GM21390 (cell line): Measurements from ENCODE around the gene ACAP3.

Source experiments
- ATAC-seq: cut with Tn5 transposase; IDR thresholded peaks from one replicate; pipeline ENCODE4 v1.9.1; 2021; ENCODE audit not compliant: unreplicated experiment

Gene ACAP3

GRCh38 chr1:1272341-1273208 lies 35.2 kb downstream of the ACAP3 start:
- ATAC-seq, result no peak

- no peak for ATAC-seq
Observed at GRCh38 chr1:1270813-1271212, 36.9 kb downstream of the ACAP3 start.

- ATAC-seq, result no peak
Observed at GRCh38 chr1:1268284-1268682, 39.4 kb downstream of the ACAP3 start.

- ATAC-seq, result no peak
Observed at GRCh38 chr1:1267488-1268283, 40.0 kb downstream of the ACAP3 start.

- ATAC-seq, result no peak
Observed at GRCh38 chr1:1264868-1265272, 42.9 kb downstream of the ACAP3 start.

- ATAC-seq, result no peak
Observed at GRCh38 chr1:1264026-1264425, 43.7 kb downstream of the ACAP3 start.

GRCh38 chr1:1262758-1263157 lies 45.0 kb downstream of the ACAP3 start:
- no peak for ATAC-seq

GRCh38 chr1:1262071-1262470 lies 45.7 kb downstream of the ACAP3 start:
- ATAC-seq, result no peak

- no peak for ATAC-seq
Observed at GRCh38 chr1:1260843-1261560, 46.7 kb downstream of the ACAP3 start.

- ATAC-seq, result no peak
Observed at GRCh38 chr1:1259951-1260600, 47.7 kb downstream of the ACAP3 start.

- no peak for ATAC-seq
Observed at GRCh38 chr1:1259540-1259939, 48.2 kb downstream of the ACAP3 start.

- no peak for ATAC-seq
Observed at GRCh38 chr1:1259119-1259488, 48.6 kb downstream of the ACAP3 start.

GRCh38 chr1:1256956-1257871 lies 50.5 kb downstream of the ACAP3 start:
- no peak for ATAC-seq

- ATAC-seq, result no peak
Observed at GRCh38 chr1:1255611-1256010, 52.1 kb downstream of the ACAP3 start.

GRCh38 chr1:1255078-1255477 lies 52.7 kb downstream of the ACAP3 start:
- no peak for ATAC-seq

- no peak for ATAC-seq
Observed at GRCh38 chr1:1254667-1254998, 53.1 kb downstream of the ACAP3 start.

- ATAC-seq, result no peak
Observed at GRCh38 chr1:1253972-1254666, 53.6 kb downstream of the ACAP3 start.

GRCh38 chr1:1253314-1253713 lies 54.4 kb downstream of the ACAP3 start:
- no peak for ATAC-seq

GRCh38 chr1:1250786-1251284 lies 56.9 kb downstream of the ACAP3 start:
- no peak for ATAC-seq
